Measurements from ENCODE around the gene WWOX.

The WWOX gene

GRCh38 chr16:78633551-78633950 lies 534.1 kb downstream of the WWOX start:
- DNase-seq: no peak

- DNase-seq: no peak
These were observed 536.4 kb downstream of the WWOX start for GRCh38 chr16:78635807-78636206.

GRCh38 chr16:78638371-78638770 lies 538.9 kb downstream of the WWOX start:
- no peak for DNase-seq

- DNase-seq: no peak
These were observed 540.3 kb downstream of the WWOX start for GRCh38 chr16:78639775-78640174.

GRCh38 chr16:78640886-78641285 lies 541.4 kb downstream of the WWOX start:
- no peak for DNase-seq

GRCh38 chr16:78641433-78641832 lies 542.0 kb downstream of the WWOX start:
- DNase-seq: no peak

GRCh38 chr16:78642621-78643285 lies 543.3 kb downstream of the WWOX start:
- DNase-seq: no peak

GRCh38 chr16:78645657-78646056 lies 546.2 kb downstream of the WWOX start:
- no peak for DNase-seq

GRCh38 chr16:78647019-78647418 lies 547.6 kb downstream of the WWOX start:
- DNase-seq: no peak

- DNase-seq: no peak
These were observed 548.0 kb downstream of the WWOX start for GRCh38 chr16:78647491-78647890.

GRCh38 chr16:78648517-78648916 lies 549.1 kb downstream of the WWOX start:
- DNase-seq: no peak

GRCh38 chr16:78650339-78651074 lies 551.1 kb downstream of the WWOX start:
- no peak for DNase-seq

GRCh38 chr16:78654929-78655328 lies 555.5 kb downstream of the WWOX start:
- no peak for DNase-seq

GRCh38 chr16:78655331-78656113 lies 556.1 kb downstream of the WWOX start:
- no peak for DNase-seq

GRCh38 chr16:78656887-78657286 lies 557.4 kb downstream of the WWOX start:
- DNase-seq: no peak

GRCh38 chr16:78659216-78659615 lies 559.8 kb downstream of the WWOX start:
- no peak for DNase-seq

GRCh38 chr16:78659668-78660217 lies 560.3 kb downstream of the WWOX start:
- no peak for DNase-seq

- DNase-seq: no peak
These were observed 561.3 kb downstream of the WWOX start for GRCh38 chr16:78660795-78661194.

- DNase-seq: no peak
These were observed 564.2 kb downstream of the WWOX start for GRCh38 chr16:78663690-78664089.

- DNase-seq: no peak
These were observed 565.6 kb downstream of the WWOX start for GRCh38 chr16:78664811-78665772.

- DNase-seq: no peak
These were observed 566.9 kb downstream of the WWOX start for GRCh38 chr16:78666318-78666717.

- no peak for DNase-seq
These were observed 568.2 kb downstream of the WWOX start for GRCh38 chr16:78667675-78668074.

Measured in CD4-positive, alpha-beta T cell treated with Interleukin-10 for 1 hour (primary cell).